Stomach smooth muscle (tissue), 2 donors: ENCODE results near the gene FADD.

Source experiments
- H3K27ac ChIP-seq: one replicate; pipeline ENCODE4 v1.7.0; 2013; ENCODE audit warnings: mild to moderate bottlenecking, low read length, inconsistent platforms
- H3K27me3 ChIP-seq, 2 donors: one replicate each; pipeline ENCODE4 v1.7.0; 2013; ENCODE audit warnings: low read length in 2 of 2; ENCODE audit not compliant: insufficient read depth in 2 of 2, control insufficient read depth in 1 of 2
- H3K36me3 ChIP-seq, 2 donors: one replicate each; pipeline ENCODE4 v1.7.0; 2013; ENCODE audit warnings: low read length in 2 of 2; ENCODE audit not compliant: control insufficient read depth in 2 of 2, insufficient read depth in 2 of 2
- H3K4me1 ChIP-seq: one replicate; pipeline ENCODE4 v1.7.0; 2013; ENCODE audit warnings: low read length; ENCODE audit not compliant: control insufficient read depth, insufficient read depth
- H3K4me3 ChIP-seq, 2 donors: one replicate each; pipeline ENCODE4 v1.7.0; 2013; ENCODE audit warnings: low read length in 2 of 2
- H3K9ac ChIP-seq, 2 donors: one replicate each; pipeline ENCODE4 v1.7.0; 2013; ENCODE audit warnings: low read length in 2 of 2, mild to moderate bottlenecking in 1 of 2
- H3K9me3 ChIP-seq, 2 donors: one replicate each; pipeline ENCODE4 v1.7.0; 2013; ENCODE audit warnings: low read length in 2 of 2; ENCODE audit not compliant: control insufficient read depth in 2 of 2
- donor health status: healthy.
- donor health status: Pancreatic carcinoma.

Gene FADD

GRCh38 chr11:70251659-70252321 lies 48.7 kb downstream of the FADD start:
- Histone ChIP-seq H3K9me3 (no peaks in the 10 kb centered on the region), H3K9ac (no peak overlapping the region), H3K27ac (no peak overlapping the region)

GRCh38 chr11:70252844-70253243 lies 49.7 kb downstream of the FADD start:
- Histone ChIP-seq H3K36me3 (no peaks in the 10 kb centered on the region), H3K4me1 (no peaks in the 10 kb centered on the region), H3K4me3 (no peak overlapping the region), H3K9me3 (no peaks in the 10 kb centered on the region), H3K9ac (no peak overlapping the region), H3K27me3 (no peaks in the 10 kb centered on the region), H3K27ac (no peak overlapping the region)

More at GRCh38 chr11:70251659-70252321, 48.7 kb downstream of the FADD start:
- H3K4me3 ChIP-seq: no peak overlapping the region
- no peaks in the 10 kb centered on the region for H3K36me3 ChIP-seq
- H3K27me3 ChIP-seq: peaks cover 0 to 2% of the 10 kb centered on the region in 2 donors
- H3K4me1 ChIP-seq: no peaks in the 10 kb centered on the region

GRCh38 chr11:70255477-70256116 lies 52.5 kb downstream of the FADD start:
- Histone ChIP-seq H3K9me3 (no peaks in the 10 kb centered on the region), H3K4me3 (no peak overlapping the region), H3K4me1 (no peaks in the 10 kb centered on the region), H3K9ac (no peak overlapping the region), H3K27me3 (no peaks in the 10 kb centered on the region), H3K27ac (no peak overlapping the region), H3K36me3 (no peaks in the 10 kb centered on the region)
